ENCODE data around the gene BORCS5. TPM values are rescaled to one million over a fixed set of nuclear protein-coding genes. Genes with fewer than 3 reads are reported as not detected.
"Not testable (repeated sequence)": the region's sequence is repeated elsewhere in the genome, so short reads cannot be mapped to it uniquely, and the experiment has no call there.

Gene BORCS5
- total RNA-seq, 1 donor: 6.9 TPM

GRCh38 chr12:12400793-12401192 lies 43.9 kb downstream of the BORCS5 start:
- no peak for DNase-seq (ENCODE audit: low read depth)
- TF ChIP-seq CTCF (IDR thresholded peaks at IDR 0.05; ENCODE audit: insufficient read depth, low read depth, low read length): no peak
- no peak overlapping the region for H3K4me3 ChIP-seq (ENCODE audit: low read depth, low read length)

GRCh38 chr12:12403264-12404248 lies 46.7 kb downstream of the BORCS5 start:
- TF ChIP-seq CTCF (IDR thresholded peaks at IDR 0.05; ENCODE audit: insufficient read depth, low read depth, low read length): no peak
- H3K4me3 ChIP-seq (ENCODE audit: low read depth, low read length): no peak overlapping the region
- peak; percentile 45 for DNase-seq (ENCODE audit: low read depth)

GRCh38 chr12:12404297-12404696 lies 47.4 kb downstream of the BORCS5 start:
- no peak for TF ChIP-seq CTCF (IDR thresholded peaks at IDR 0.05; ENCODE audit: insufficient read depth, low read depth, low read length)
- no peak for DNase-seq (ENCODE audit: low read depth)
- H3K4me3 ChIP-seq (ENCODE audit: low read depth, low read length): no peak overlapping the region

- no peak for TF ChIP-seq CTCF (IDR thresholded peaks at IDR 0.05; ENCODE audit: insufficient read depth, low read depth, low read length)
- H3K4me3 ChIP-seq (ENCODE audit: low read depth, low read length): no peak overlapping the region
- no peak for DNase-seq (ENCODE audit: low read depth)
These were observed 49.0 kb downstream of the BORCS5 start for GRCh38 chr12:12405882-12406281.

- no peak for DNase-seq (ENCODE audit: low read depth)
- no peak for TF ChIP-seq CTCF (IDR thresholded peaks at IDR 0.05; ENCODE audit: insufficient read depth, low read depth, low read length)
- no peak overlapping the region for H3K4me3 ChIP-seq (ENCODE audit: low read depth, low read length)
These were observed 49.9 kb downstream of the BORCS5 start for GRCh38 chr12:12406762-12407161.

GRCh38 chr12:12408265-12408690 lies 51.4 kb downstream of the BORCS5 start:
- TF ChIP-seq CTCF (IDR thresholded peaks at IDR 0.05; ENCODE audit: insufficient read depth, low read depth, low read length): no peak
- no peak for DNase-seq (ENCODE audit: low read depth)
- H3K4me3 ChIP-seq (ENCODE audit: low read depth, low read length): no peak overlapping the region

GRCh38 chr12:12409337-12409736 lies 52.5 kb downstream of the BORCS5 start:
- not testable (repeated sequence) for H3K4me3 ChIP-seq (ENCODE audit: low read depth, low read length); DNase-seq (ENCODE audit: low read depth)

Data from fibroblast of villous mesenchyme (primary cell).